DND-41 (cell line): ENCODE results near the gene PSMC6.
"Not testable (repeated sequence)": the region's sequence is repeated elsewhere in the genome, so short reads cannot be mapped to it uniquely, and the experiment has no call there.

ENCODE experiments used
- EZH2 ChIP-seq: IDR thresholded peaks from 3 replicates; pipeline ENCODE4 v1.6.1; 2012; ENCODE audit warnings: borderline replicate concordance, low read depth, mild to moderate bottlenecking, moderate library complexity, low read length, inconsistent platforms; ENCODE audit not compliant: severe bottlenecking
- TF ChIP-seq, protein P1 (sequence below): IDR thresholded peaks from 2 replicates; pipeline ENCODE4 v1.5.1; 2012; ENCODE audit warnings: borderline replicate concordance, low read length, moderate library complexity, mild to moderate bottlenecking; ENCODE audit not compliant: poor library complexity, severe bottlenecking; ENCODE audit errors: extremely low read depth

DNA sequence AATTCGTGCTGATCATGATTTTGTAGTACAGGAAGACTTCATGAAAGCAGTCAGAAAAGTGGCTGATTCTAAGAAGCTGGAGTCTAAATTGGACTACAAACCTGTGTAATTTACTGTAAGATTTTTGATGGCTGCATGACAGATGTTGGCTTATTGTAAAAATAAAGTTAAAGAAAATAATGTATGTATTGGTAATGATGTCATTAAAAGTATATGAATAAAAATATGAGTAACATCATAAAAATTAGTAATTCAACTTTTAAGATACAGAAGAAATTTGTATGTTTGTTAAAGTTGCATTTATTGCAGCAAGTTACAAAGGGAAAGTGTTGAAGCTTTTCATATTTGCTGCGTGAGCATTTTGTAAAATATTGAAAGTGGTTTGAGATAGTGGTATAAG is 20.5 kb downstream of the PSMC6 start:
- TF ChIP-seq, protein P1, sequence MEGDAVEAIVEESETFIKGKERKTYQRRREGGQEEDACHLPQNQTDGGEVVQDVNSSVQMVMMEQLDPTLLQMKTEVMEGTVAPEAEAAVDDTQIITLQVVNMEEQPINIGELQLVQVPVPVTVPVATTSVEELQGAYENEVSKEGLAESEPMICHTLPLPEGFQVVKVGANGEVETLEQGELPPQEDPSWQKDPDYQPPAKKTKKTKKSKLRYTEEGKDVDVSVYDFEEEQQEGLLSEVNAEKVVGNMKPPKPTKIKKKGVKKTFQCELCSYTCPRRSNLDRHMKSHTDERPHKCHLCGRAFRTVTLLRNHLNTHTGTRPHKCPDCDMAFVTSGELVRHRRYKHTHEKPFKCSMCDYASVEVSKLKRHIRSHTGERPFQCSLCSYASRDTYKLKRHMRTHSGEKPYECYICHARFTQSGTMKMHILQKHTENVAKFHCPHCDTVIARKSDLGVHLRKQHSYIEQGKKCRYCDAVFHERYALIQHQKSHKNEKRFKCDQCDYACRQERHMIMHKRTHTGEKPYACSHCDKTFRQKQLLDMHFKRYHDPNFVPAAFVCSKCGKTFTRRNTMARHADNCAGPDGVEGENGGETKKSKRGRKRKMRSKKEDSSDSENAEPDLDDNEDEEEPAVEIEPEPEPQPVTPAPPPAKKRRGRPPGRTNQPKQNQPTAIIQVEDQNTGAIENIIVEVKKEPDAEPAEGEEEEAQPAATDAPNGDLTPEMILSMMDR: not testable (repeated sequence)
- TF ChIP-seq EZH2: not testable (repeated sequence)
